Glutamatergic neuron (in vitro differentiated cells): ENCODE results near the gene TWIST2. TPM values are rescaled to one million over a fixed set of nuclear protein-coding genes. Genes with fewer than 3 reads are reported as not detected.

Source experiments
- DNase-seq: peaks from one replicate; pipeline ENCODE4 v3.0.0; 2022
- H3K27ac Mint-ChIP-seq: one replicate; pipeline ENCODE4 v1.8.0; 2020; ENCODE audit warnings: mild to moderate bottlenecking, mixed read lengths, inconsistent platforms; ENCODE audit not compliant: unreplicated experiment
- H3K27me3 Mint-ChIP-seq: one replicate; pipeline ENCODE4 v1.8.0; 2020; ENCODE audit warnings: mild to moderate bottlenecking, moderate library complexity, mixed read lengths, inconsistent platforms; ENCODE audit not compliant: unreplicated experiment
- H3K36me3 Mint-ChIP-seq: one replicate; pipeline ENCODE4 v1.8.0; 2020; ENCODE audit warnings: mild to moderate bottlenecking, mixed read lengths, inconsistent platforms; ENCODE audit not compliant: unreplicated experiment
- H3K4me1 Mint-ChIP-seq: one replicate; pipeline ENCODE4 v1.8.0; 2020; ENCODE audit warnings: mild to moderate bottlenecking, low read depth, mixed read lengths, inconsistent platforms; ENCODE audit not compliant: unreplicated experiment
- H3K4me3 Mint-ChIP-seq: one replicate; pipeline ENCODE4 v1.8.0; 2020; ENCODE audit warnings: mild to moderate bottlenecking, mixed read lengths, inconsistent platforms; ENCODE audit not compliant: unreplicated experiment
- H3K9me3 Mint-ChIP-seq: one replicate; pipeline ENCODE4 v1.8.0; 2020; ENCODE audit warnings: mild to moderate bottlenecking, moderate library complexity, mixed read lengths, inconsistent platforms; ENCODE audit not compliant: unreplicated experiment
- total RNA-seq: library from RNA; stranded (reverse); fragmentation: NEBNext Ultra II Directional; extraction: Animal tissue kit (Norgen Biotek cat#: 25700); gene quantifications from one replicate; pipeline ENCODE4 v1.2.1, GENCODE V29; 2021; ENCODE audit not compliant: unreplicated experiment
- TF ChIP-seq, protein P1 (sequence below): fragments of 200-600 bp; sonication (generic); IDR thresholded peaks from one replicate; pipeline ENCODE4 v1.5.0; 2021; ENCODE audit not compliant: partially characterized antibody, unreplicated experiment

The TWIST2 gene
- total RNA-seq, 1 donor from 2014 or later = not detected

- H3K4me3 Mint-ChIP-seq = no peak overlapping the region
- TF ChIP-seq, protein P1, sequence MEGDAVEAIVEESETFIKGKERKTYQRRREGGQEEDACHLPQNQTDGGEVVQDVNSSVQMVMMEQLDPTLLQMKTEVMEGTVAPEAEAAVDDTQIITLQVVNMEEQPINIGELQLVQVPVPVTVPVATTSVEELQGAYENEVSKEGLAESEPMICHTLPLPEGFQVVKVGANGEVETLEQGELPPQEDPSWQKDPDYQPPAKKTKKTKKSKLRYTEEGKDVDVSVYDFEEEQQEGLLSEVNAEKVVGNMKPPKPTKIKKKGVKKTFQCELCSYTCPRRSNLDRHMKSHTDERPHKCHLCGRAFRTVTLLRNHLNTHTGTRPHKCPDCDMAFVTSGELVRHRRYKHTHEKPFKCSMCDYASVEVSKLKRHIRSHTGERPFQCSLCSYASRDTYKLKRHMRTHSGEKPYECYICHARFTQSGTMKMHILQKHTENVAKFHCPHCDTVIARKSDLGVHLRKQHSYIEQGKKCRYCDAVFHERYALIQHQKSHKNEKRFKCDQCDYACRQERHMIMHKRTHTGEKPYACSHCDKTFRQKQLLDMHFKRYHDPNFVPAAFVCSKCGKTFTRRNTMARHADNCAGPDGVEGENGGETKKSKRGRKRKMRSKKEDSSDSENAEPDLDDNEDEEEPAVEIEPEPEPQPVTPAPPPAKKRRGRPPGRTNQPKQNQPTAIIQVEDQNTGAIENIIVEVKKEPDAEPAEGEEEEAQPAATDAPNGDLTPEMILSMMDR = no peak
- no peak for DNase-seq
- no peaks in the 10 kb centered on the region for H3K27me3 Mint-ChIP-seq
- no peaks in the 10 kb centered on the region for H3K9me3 Mint-ChIP-seq
- H3K36me3 Mint-ChIP-seq = no peaks in the 10 kb centered on the region
- H3K4me1 Mint-ChIP-seq = peaks cover 1% of the 10 kb centered on the region
- H3K27ac Mint-ChIP-seq = no peak overlapping the region
These were observed 52.6 kb downstream of the TWIST2 start for GRCh38 chr2:238900511-238900910.

DNA sequence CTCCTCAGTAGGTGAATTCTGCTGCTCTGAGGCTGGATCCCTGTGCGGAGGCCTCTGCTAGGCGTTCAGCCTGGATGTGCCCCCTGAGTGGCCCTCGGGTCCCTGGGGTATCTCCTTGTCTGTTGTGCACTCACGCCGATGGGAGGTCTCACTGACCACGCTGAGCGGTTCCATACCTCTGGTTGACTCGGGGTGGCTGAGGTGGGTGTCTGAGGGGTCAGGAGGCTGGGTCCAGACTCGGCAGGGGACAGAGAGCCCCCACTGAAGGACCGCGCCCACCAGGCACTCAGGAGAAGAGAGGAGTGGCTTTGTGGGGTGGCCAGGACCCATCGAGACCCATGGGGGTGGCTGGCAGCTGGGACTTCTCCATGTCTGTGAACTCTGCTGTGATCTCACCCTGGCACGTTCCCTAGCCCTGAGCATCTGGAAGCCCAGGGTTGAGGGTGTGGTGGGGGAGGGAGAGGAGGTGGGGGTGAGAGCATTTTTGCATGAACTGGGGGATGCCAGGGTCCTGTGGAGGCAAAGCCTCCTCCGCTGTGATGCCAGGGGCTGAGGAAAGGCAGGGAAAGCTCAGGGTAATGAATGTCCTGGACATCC, 53.7 kb downstream of the TWIST2 start:
- H3K4me1 Mint-ChIP-seq = peaks cover 1% of the 10 kb centered on the region
- H3K27ac Mint-ChIP-seq = no peak overlapping the region
- no peaks in the 10 kb centered on the region for H3K36me3 Mint-ChIP-seq
- H3K9me3 Mint-ChIP-seq = peaks cover 7% of the 10 kb centered on the region
- no peak overlapping the region for H3K4me3 Mint-ChIP-seq
- TF ChIP-seq, protein P1 = no peak
- no peak for DNase-seq
- peaks cover 2% of the 10 kb centered on the region for H3K27me3 Mint-ChIP-seq

- no peak overlapping the region for H3K4me3 Mint-ChIP-seq
- no peak overlapping the region for H3K27ac Mint-ChIP-seq
- TF ChIP-seq, protein P1 = no peak
- peaks cover 1% of the 10 kb centered on the region for H3K4me1 Mint-ChIP-seq
- H3K27me3 Mint-ChIP-seq = peaks cover 2% of the 10 kb centered on the region
- peaks cover 7% of the 10 kb centered on the region for H3K9me3 Mint-ChIP-seq
- no peaks in the 10 kb centered on the region for H3K36me3 Mint-ChIP-seq
- DNase-seq = no peak
These were observed 54.4 kb downstream of the TWIST2 start for GRCh38 chr2:238902285-238902684.

DNA sequence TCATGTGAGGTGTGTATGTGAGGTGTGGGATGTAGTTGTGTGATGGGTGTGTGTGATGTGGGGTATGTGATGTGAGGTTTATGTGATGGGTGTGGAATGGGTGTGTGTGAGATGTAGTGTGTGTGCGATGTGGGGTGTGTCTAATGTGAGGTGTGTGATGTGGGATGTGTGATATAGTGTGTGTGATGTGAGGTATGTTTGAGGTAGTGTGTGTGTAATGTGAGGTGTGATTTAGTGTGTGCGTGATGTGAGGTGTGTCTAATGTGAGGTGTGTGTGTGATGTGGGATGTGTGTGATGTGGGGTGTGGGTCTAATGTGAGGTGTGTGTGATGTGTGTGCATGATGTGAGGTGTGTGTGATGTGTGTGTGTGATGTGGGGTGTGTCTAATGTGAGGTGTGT, 55.3 kb downstream of the TWIST2 start:
- Mint-ChIP-seq H3K27me3 (peaks cover 2% of the 10 kb centered on the region), H3K9me3 (peaks cover 7% of the 10 kb centered on the region), H3K4me1 (no peaks in the 10 kb centered on the region), H3K4me3 (no peak overlapping the region), H3K27ac (no peak overlapping the region), H3K36me3 (no peaks in the 10 kb centered on the region)
- TF ChIP-seq, protein P1 = no peak
- no peak for DNase-seq

DNA sequence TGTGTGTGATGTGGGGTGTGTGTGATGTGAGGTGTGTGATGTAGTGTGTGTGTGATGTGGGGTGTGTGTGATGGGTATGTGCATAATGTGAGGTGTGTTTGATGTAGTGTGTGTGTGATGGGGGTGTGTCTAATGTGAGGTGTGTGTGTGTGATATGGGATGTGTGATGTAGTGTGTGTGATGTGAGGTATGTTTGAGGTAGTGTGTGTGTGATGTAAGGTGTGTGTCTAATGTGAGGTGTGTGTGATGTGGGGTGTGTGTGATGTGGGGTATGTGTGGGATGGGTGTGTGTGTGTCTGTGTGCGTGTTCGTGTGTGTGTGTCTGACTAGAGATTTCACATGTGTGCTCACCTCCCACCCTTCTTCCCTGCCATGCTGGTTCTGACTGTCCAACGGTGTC, 56.3 kb downstream of the TWIST2 start:
- H3K4me3 Mint-ChIP-seq = no peak overlapping the region
- H3K9me3 Mint-ChIP-seq = peaks cover 7% of the 10 kb centered on the region
- no peaks in the 10 kb centered on the region for H3K36me3 Mint-ChIP-seq
- TF ChIP-seq, protein P1 = no peak
- H3K27me3 Mint-ChIP-seq = peaks cover 2% of the 10 kb centered on the region
- DNase-seq = no peak
- no peak overlapping the region for H3K27ac Mint-ChIP-seq
- H3K4me1 Mint-ChIP-seq = no peaks in the 10 kb centered on the region
